CD14-positive monocyte (primary cell): Measurements from ENCODE around the gene GPR142. TPM values are rescaled to one million over a fixed set of nuclear protein-coding genes. Genes with fewer than 3 reads are reported as not detected.
A peak's percentile ranks its signal among the peaks of the same experiment; 100 is the strongest.

ENCODE experiments used
- DNase-seq, 3 donors: peaks; one replicate each; pipeline ENCODE4 v3.0.0-alpha.2; 2011 to 2022
- H2AFZ ChIP-seq: 2 replicates; pipeline ENCODE4 v1.6.0; 2012; ENCODE audit warnings: mild to moderate bottlenecking, low read depth, low read length, inconsistent platforms; ENCODE audit not compliant: insufficient read depth, poor library complexity, severe bottlenecking
- H3K27ac ChIP-seq, 2 donors: 1 replicate in 1 of 2; 2 replicates in 1 of 2; pipeline ENCODE4 v1.5.1; 2012 to 2013; ENCODE audit warnings: low read length in 2 of 2, control low read depth in 1 of 2, inconsistent platforms in 1 of 2, low read depth in 1 of 2, mild to moderate bottlenecking in 1 of 2
- H3K27me3 ChIP-seq, 2 donors: one replicate each; pipeline versions ENCODE4 v1.6.0 to v1.6.1; 2011 to 2013; ENCODE audit warnings: low read length in 2 of 2; ENCODE audit not compliant: control insufficient read depth in 2 of 2, insufficient read depth in 2 of 2
- H3K36me3 ChIP-seq, 2 donors: replicated peaks in 1 of 2; 1 replicate in 1 of 2; 2 replicates in 1 of 2; pipeline versions ENCODE4 v1.5.1 to v1.6.1; 2012 to 2013; ENCODE audit warnings: low read length in 2 of 2, control low read depth in 1 of 2, inconsistent platforms in 1 of 2, mild to moderate bottlenecking in 1 of 2; ENCODE audit not compliant: insufficient read depth in 2 of 2, control insufficient read depth in 1 of 2
- H3K4me1 ChIP-seq, 2 donors: 1 replicate in 1 of 2; 2 replicates in 1 of 2; pipeline versions ENCODE4 v1.5.1 to v1.6.1; 2012 to 2013; ENCODE audit warnings: low read length in 2 of 2, control low read depth in 1 of 2, inconsistent platforms in 1 of 2, mild to moderate bottlenecking in 1 of 2, moderate library complexity in 1 of 2; ENCODE audit not compliant: insufficient read depth in 2 of 2, control insufficient read depth in 1 of 2
- H3K4me2 ChIP-seq: replicated peaks from 2 replicates; pipeline ENCODE3; 2012; ENCODE audit warnings: low read length, moderate library complexity, mild to moderate bottlenecking; ENCODE audit not compliant: poor library complexity, severe bottlenecking; ENCODE audit errors: extremely low read depth
- H3K4me3 ChIP-seq, 3 experiments: fragments of 200-600 bp in 1 of 3; sonication (generic) in 1 of 3; replicated peaks in 1 of 3; 1 replicate in 2 of 3; 2 replicates in 1 of 3; pipeline ENCODE4 v1.5.1; 2011 to 2013; ENCODE audit warnings: low read length in 3 of 3, mild to moderate bottlenecking in 3 of 3, control low read depth in 2 of 3, low read depth in 2 of 3, inconsistent platforms in 1 of 3, moderate library complexity in 1 of 3
- H3K79me2 ChIP-seq: 2 replicates; pipeline ENCODE4 v1.6.0; 2012; ENCODE audit warnings: mild to moderate bottlenecking, control low read depth, inconsistent platforms, low read length, moderate library complexity; ENCODE audit not compliant: insufficient read depth
- H3K9ac ChIP-seq: 2 replicates; pipeline ENCODE4 v1.6.0; 2017; ENCODE audit warnings: low read length, mild to moderate bottlenecking; ENCODE audit not compliant: insufficient read depth, poor library complexity, severe bottlenecking
- H3K9me3 ChIP-seq, 2 donors: replicated peaks in 1 of 2; 1 replicate in 1 of 2; 2 replicates in 1 of 2; pipeline versions ENCODE4 v1.5.1 to v1.6.1; 2012 to 2013; ENCODE audit warnings: low read length in 2 of 2, control low read depth in 1 of 2; ENCODE audit not compliant: control insufficient read depth in 1 of 2, insufficient read depth in 1 of 2
- H4K20me1 ChIP-seq: 2 replicates; pipeline ENCODE4 v1.6.0; 2012; ENCODE audit warnings: mild to moderate bottlenecking, low read length, control low read depth, moderate library complexity; ENCODE audit not compliant: insufficient read depth
- H3K27ac Mint-ChIP-seq, 7 donors: one replicate each; pipeline ENCODE4 v1.8.0; 2020; ENCODE audit warnings: mild to moderate bottlenecking in 7 of 7, mixed read lengths in 7 of 7, moderate library complexity in 6 of 7, inconsistent platforms in 2 of 7
- H3K27me3 Mint-ChIP-seq, 3 donors: one replicate each; pipeline ENCODE4 v1.8.0; 2021 to 2022; ENCODE audit warnings: low read depth in 3 of 3, mild to moderate bottlenecking in 3 of 3, mixed read lengths in 3 of 3, moderate library complexity in 3 of 3, inconsistent platforms in 1 of 3
- H3K36me3 Mint-ChIP-seq, 2 donors: one replicate each; pipeline ENCODE4 v1.8.0; 2020; ENCODE audit warnings: mixed read lengths in 2 of 2, inconsistent platforms in 1 of 2, mild to moderate bottlenecking in 1 of 2
- H3K4me1 Mint-ChIP-seq: one replicate; pipeline ENCODE4 v1.8.0; 2020; ENCODE audit warnings: mild to moderate bottlenecking, mixed read lengths
- H3K4me3 Mint-ChIP-seq, 2 donors: one replicate each; pipeline ENCODE4 v1.8.0; 2020; ENCODE audit warnings: mild to moderate bottlenecking in 2 of 2, mixed read lengths in 2 of 2, moderate library complexity in 1 of 2
- H3K9me3 Mint-ChIP-seq, 7 donors: one replicate each; pipeline ENCODE4 v1.8.0; 2020 to 2022; ENCODE audit warnings: mixed read lengths in 7 of 7, mild to moderate bottlenecking in 6 of 7, moderate library complexity in 6 of 7, inconsistent platforms in 2 of 7
- CTCF ChIP-seq: fragments of 200-600 bp; IDR thresholded peaks from one replicate; pipeline ENCODE4 v1.8.0; 2022; ENCODE audit warnings: antibody characterized with exemption, mild to moderate bottlenecking
- WGBS: methylation state at CpG from one replicate; pipeline ENCODE4 v1.1.5; 2013; ENCODE audit warnings: missing lambda C conversion rate; ENCODE audit not compliant: insufficient coverage; 5-methylcytosine and 5-hydroxymethylcytosine counted together
- intact Hi-C, 2 donors: fragments of 100-400 bp; cut with micrococcal nuclease; formaldehyde crosslinking; loops; one replicate each; pipeline versions ENCODE4 v1.15.0 to v1.15.1; 2023
- polyA plus RNA-seq, 3 donors: library from polyadenylated mRNA; depleted of rRNA in 1 of 3; unstranded in 2 of 3; stranded (reverse) in 1 of 3; fragments of 300-500 nt in 2 of 3; fragments of >200 nt in 1 of 3; fragmentation: Illumina TruSeq in 2 of 3; gene quantifications; 1 replicate in 2 of 3; 2 replicates in 1 of 3; pipeline ENCODE4 v1.2.3, GENCODE V29; 2012 to 2021

GPR142 gene
- polyA plus RNA-seq, 3 donors = not detected

GRCh38 chr17:74356646-74357465 lies 10.4 kb upstream of the GPR142 start:
- Histone ChIP-seq H3K79me2 (no peaks in the 10 kb centered on the region), H3K27me3 (peaks cover 34 to 82% of the 10 kb centered on the region in 2 donors), H3K4me2 (peak overlapping the region; percentile 47), H4K20me1 (no peaks in the 10 kb centered on the region), H3K36me3 (no peaks in the 10 kb centered on the region), H3K9ac (no peak overlapping the region), H3K4me1 (peaks cover 0 to 18% of the 10 kb centered on the region in 2 donors), H3K27ac (no peak overlapping the region), H2AFZ (no peak overlapping the region), H3K9me3 (peaks cover 0 to 22% of the 10 kb centered on the region in 2 donors), H3K4me3 (no peak overlapping the region)
- no peak for DNase-seq
- 2% methylated on average over 104 of the region's 105 CpGs for WGBS
- H3K27me3 Mint-ChIP-seq = peaks cover 64 to 94% (median 82%) of the 10 kb centered on the region in 3 donors
- peak overlapping the region in 1 of 2 donors; percentile 72 for H3K4me3 Mint-ChIP-seq
- H3K36me3 Mint-ChIP-seq = peaks cover 0 to 4% of the 10 kb centered on the region in 2 donors
- intact Hi-C loops = loop anchor here in 1 of 2 donors (10.0 kb wide), 1 partner anchor 52 kb away; no protein-coding TSS in a partner anchor
- H3K9me3 Mint-ChIP-seq = peaks cover 0 to 10% (median 3%) of the 10 kb centered on the region in 7 donors
- H3K27ac Mint-ChIP-seq = no peak overlapping the region
- peak; percentile 15 for TF ChIP-seq CTCF
- peaks cover 11% of the 10 kb centered on the region for H3K4me1 Mint-ChIP-seq

- intact Hi-C loops = loop anchor here in 1 of 2 donors (10.0 kb wide), 1 partner anchor 53 kb away; no protein-coding TSS in a partner anchor
- Histone ChIP-seq H2AFZ (no peak overlapping the region), H3K4me3 (no peak overlapping the region), H3K4me2 (peak overlapping the region; percentile 47), H3K9ac (no peak overlapping the region), H3K79me2 (no peaks in the 10 kb centered on the region), H4K20me1 (no peaks in the 10 kb centered on the region), H3K36me3 (no peaks in the 10 kb centered on the region), H3K9me3 (peaks cover 0 to 19% of the 10 kb centered on the region in 2 donors), H3K27me3 (peaks cover 32 to 82% of the 10 kb centered on the region in 2 donors), H3K27ac (no peak overlapping the region), H3K4me1 (peaks cover 0 to 18% of the 10 kb centered on the region in 2 donors)
- DNase-seq = no peak
- Mint-ChIP-seq H3K27ac (no peak overlapping the region), H3K36me3 (peaks cover 0 to 4% of the 10 kb centered on the region in 2 donors), H3K27me3 (peaks cover 60 to 94% (median 79%) of the 10 kb centered on the region in 3 donors), H3K9me3 (peaks cover 0 to 10% (median 3%) of the 10 kb centered on the region in 7 donors), H3K4me1 (peaks cover 11% of the 10 kb centered on the region), H3K4me3 (peak overlapping the region in 1 of 2 donors; percentile 87)
- TF ChIP-seq CTCF = peak; percentile 1
- WGBS = 31% methylated on average over 32 of the region's 32 CpGs
These were observed 9.9 kb upstream of the GPR142 start for GRCh38 chr17:74357466-74357809.
